Smooth muscle cell (in vitro differentiated cells): ENCODE results near the gene GABRG3. TPM values are rescaled to one million over a fixed set of nuclear protein-coding genes. Genes with fewer than 3 reads are reported as not detected.

ENCODE experiments used
- DNase-seq: peaks from one replicate; lab custom pipeline; 2025; ENCODE audit not compliant: unreplicated experiment; lab: John Stamatoyannopoulos, UW
- H2AFZ ChIP-seq: fragments of 200-600 bp; sonication (generic); 2 replicates; pipeline ENCODE4 v1.6.0; 2016; ENCODE audit warnings: antibody characterized with exemption, low read depth, mild to moderate bottlenecking
- H3F3A ChIP-seq: fragments of 200-600 bp; sonication (generic); 2 replicates; pipeline ENCODE4 v1.6.0; 2017; ENCODE audit warnings: antibody characterized with exemption, low read depth
- H3K27ac ChIP-seq: fragments of 200-600 bp; sonication (generic); 2 replicates; pipeline ENCODE4 v1.5.1; 2016; ENCODE audit warnings: low read depth, mild to moderate bottlenecking
- H3K27me3 ChIP-seq: fragments of 200-600 bp; sonication (generic); 2 replicates; pipeline ENCODE4 v1.6.1; 2016; ENCODE audit warnings: low read depth, mild to moderate bottlenecking
- H3K36me3 ChIP-seq: fragments of 200-600 bp; sonication (generic); 2 replicates; pipeline ENCODE4 v1.5.1; 2016; ENCODE audit warnings: low read depth
- H3K4me1 ChIP-seq: fragments of 200-600 bp; sonication (generic); 2 replicates; pipeline ENCODE4 v1.5.1; 2016; ENCODE audit warnings: low read depth
- H3K4me2 ChIP-seq: fragments of 200-600 bp; sonication (generic); 2 replicates; pipeline ENCODE4 v1.6.0; 2016; ENCODE audit warnings: mild to moderate bottlenecking
- H3K4me3 ChIP-seq: fragments of 200-600 bp; sonication (generic); 2 replicates; pipeline ENCODE4 v1.5.1; 2016; ENCODE audit warnings: mild to moderate bottlenecking
- H3K79me2 ChIP-seq: fragments of 200-600 bp; sonication (generic); 2 replicates; pipeline ENCODE4 v1.6.0; 2016; ENCODE audit warnings: low read depth, mild to moderate bottlenecking
- H3K9ac ChIP-seq: fragments of 200-600 bp; sonication (generic); 2 replicates; pipeline ENCODE4 v1.6.0; 2016; ENCODE audit warnings: low read depth
- H3K9me3 ChIP-seq: fragments of 200-600 bp; sonication (generic); replicated peaks from 2 replicates; pipeline ENCODE4 v1.5.1; 2016; ENCODE audit warnings: low read depth
- H4K20me1 ChIP-seq: fragments of 200-600 bp; sonication (generic); 2 replicates; pipeline ENCODE4 v1.6.0; 2016; ENCODE audit warnings: low read depth
- CTCF ChIP-seq: fragments of 200-600 bp; sonication (generic); IDR thresholded peaks from 2 replicates; pipeline ENCODE4 v1.5.1; 2017; ENCODE audit warnings: borderline replicate concordance, mild to moderate bottlenecking, antibody characterized with exemption; ENCODE audit not compliant: insufficient read depth, poor library complexity, severe bottlenecking
- WGBS: methylation state at CpG from one replicate; pipeline ENCODE4 v1.1.7; 2016; ENCODE audit warnings: low lambda C conversion rate; 5-methylcytosine and 5-hydroxymethylcytosine counted together
- polyA plus RNA-seq: library from polyadenylated mRNA; unstranded; fragments of >200 nt; fragmentation: Nextera tagmentation; extraction: Ambion mirVana; gene quantifications from 2 replicates; pipeline ENCODE4 v1.2.1, GENCODE V29; 2016
- total RNA-seq: library from RNA; depleted of rRNA; stranded (reverse); fragments of >200 nt; gene quantifications from 2 replicates; pipeline ENCODE4 v1.2.3, GENCODE V29; 2014

GABRG3 gene
- total and polyA plus RNA-seq, 2 experiments from 2014 or later, result under 0.01 TPM; not detected in 1

GRCh38 chr15:27065151-27065550 lies 94.2 kb downstream of the GABRG3 start:
- Histone ChIP-seq H3K9ac (no peak overlapping the region), H3F3A (no peaks in the 10 kb centered on the region), H3K27ac (no peak overlapping the region), H3K36me3 (no peaks in the 10 kb centered on the region), H3K27me3 (no peaks in the 10 kb centered on the region), H3K9me3 (no peaks in the 10 kb centered on the region), H4K20me1 (no peaks in the 10 kb centered on the region), H3K4me3 (no peak overlapping the region), H2AFZ (no peak overlapping the region), H3K4me1 (no peaks in the 10 kb centered on the region), H3K79me2 (no peaks in the 10 kb centered on the region), H3K4me2 (no peak overlapping the region)
- no peak for DNase-seq
- WGBS, result 91% methylated on average over 7 of the region's 7 CpGs
- no peak for TF ChIP-seq CTCF

GRCh38 chr15:27065785-27066184 lies 94.8 kb downstream of the GABRG3 start:
- H3K9me3 ChIP-seq, result no peaks in the 10 kb centered on the region
- no peak for TF ChIP-seq CTCF
- H3K4me3 ChIP-seq, result no peak overlapping the region
- H3K4me1 ChIP-seq, result no peaks in the 10 kb centered on the region
- H4K20me1 ChIP-seq, result no peaks in the 10 kb centered on the region
- no peak overlapping the region for H3K4me2 ChIP-seq
- no peak overlapping the region for H3K27ac ChIP-seq
- no peak overlapping the region for H2AFZ ChIP-seq
- DNase-seq, result no peak
- H3F3A ChIP-seq, result no peaks in the 10 kb centered on the region
- no peak overlapping the region for H3K9ac ChIP-seq
- no peaks in the 10 kb centered on the region for H3K27me3 ChIP-seq
- 92% methylated on average over 4 of the region's 4 CpGs for WGBS
- no peaks in the 10 kb centered on the region for H3K79me2 ChIP-seq
- H3K36me3 ChIP-seq, result no peaks in the 10 kb centered on the region

DNA sequence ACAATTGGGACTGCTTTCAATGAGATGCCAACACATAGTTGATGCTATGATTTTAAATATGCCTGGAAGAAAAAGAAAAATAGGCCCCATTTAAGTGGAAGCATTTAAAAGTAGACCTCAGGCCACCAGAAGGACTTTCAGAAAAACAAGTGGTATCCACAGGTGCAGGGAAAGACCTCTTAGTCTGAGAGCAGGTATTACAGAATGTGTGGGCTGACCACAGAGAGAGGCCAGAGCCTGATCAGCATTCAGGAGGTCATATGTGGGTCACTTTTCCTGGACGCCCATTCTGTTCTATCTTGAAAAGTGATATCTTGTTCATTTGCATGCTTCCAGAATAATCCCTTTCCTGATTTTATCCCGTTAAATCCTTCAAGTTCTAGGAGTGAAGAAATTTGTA lies 95.5 kb downstream of the GABRG3 start:
- H3K4me3 ChIP-seq, result no peak overlapping the region
- H3K79me2 ChIP-seq, result no peaks in the 10 kb centered on the region
- no peak for DNase-seq
- 88% methylated on average over 2 of the region's 2 CpGs for WGBS
- H3F3A ChIP-seq, result no peaks in the 10 kb centered on the region
- H3K4me2 ChIP-seq, result no peak overlapping the region
- H3K27me3 ChIP-seq, result no peaks in the 10 kb centered on the region
- TF ChIP-seq CTCF, result no peak
- no peak overlapping the region for H3K27ac ChIP-seq
- no peaks in the 10 kb centered on the region for H3K9me3 ChIP-seq
- H4K20me1 ChIP-seq, result no peaks in the 10 kb centered on the region
- no peak overlapping the region for H3K9ac ChIP-seq
- no peaks in the 10 kb centered on the region for H3K36me3 ChIP-seq
- no peak overlapping the region for H2AFZ ChIP-seq
- no peaks in the 10 kb centered on the region for H3K4me1 ChIP-seq

DNA sequence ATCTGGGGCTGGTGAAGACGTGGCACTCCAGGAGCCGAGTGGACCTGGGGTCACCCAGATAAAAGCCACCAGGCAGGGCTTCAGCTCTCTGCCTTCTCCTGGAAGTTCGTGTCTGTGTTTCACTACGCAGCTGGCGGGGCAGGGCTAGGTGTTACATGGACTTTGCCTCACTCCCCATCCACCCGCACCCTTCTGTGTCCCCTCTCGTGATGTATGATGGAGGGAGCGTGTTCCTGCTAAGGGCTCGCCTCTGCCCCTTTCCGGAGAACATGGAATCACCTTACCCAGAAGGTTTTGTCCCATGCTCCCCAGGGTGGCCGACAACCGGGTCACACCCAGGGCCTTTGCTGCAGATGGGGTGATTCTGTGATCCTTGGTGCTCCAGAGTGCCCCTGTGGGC lies 96.2 kb downstream of the GABRG3 start:
- Histone ChIP-seq H3K27ac (no peak overlapping the region), H3K9ac (no peak overlapping the region), H3K79me2 (no peaks in the 10 kb centered on the region), H3K4me2 (no peak overlapping the region), H3K36me3 (no peaks in the 10 kb centered on the region), H3K4me1 (no peaks in the 10 kb centered on the region), H3F3A (no peaks in the 10 kb centered on the region), H4K20me1 (no peaks in the 10 kb centered on the region), H3K9me3 (no peaks in the 10 kb centered on the region), H2AFZ (no peak overlapping the region), H3K4me3 (no peak overlapping the region), H3K27me3 (no peaks in the 10 kb centered on the region)
- WGBS, result 93% methylated on average over 12 of the region's 12 CpGs
- no peak for DNase-seq
- TF ChIP-seq CTCF, result no peak
